GM12878 (cell line): Measurements from ENCODE around the gene PM20D2. TPM values are rescaled to one million over a fixed set of nuclear protein-coding genes. Genes with fewer than 3 reads are reported as not detected.

Experiments
- ATAC-seq: fragments of 200-7000 bp; cut with Tn5 transposase; 3 replicates; pipeline ENCODE4 v1.9.1; 2020; ENCODE audit warnings: mild to moderate bottlenecking, moderate library complexity
- BruUV-seq: library from RNA; stranded (reverse); fragments of 400-500 nt; replicated peaks from 2 replicates; lab custom pipeline; 2021; lab: Mats Ljungman, UMichigan
- CTCF ChIA-PET: fragments of 300-600 bp; sonication (Branson Sonifier 250); formaldehyde crosslinking; extraction: SDS; loops from one replicate; lab custom pipeline; 2021; ENCODE audit warnings: inconsistent platforms; lab: Yijun Ruan, JAX
- POLR2A ChIA-PET: fragments of 350-600 bp; formaldehyde crosslinking; extraction: SDS; loops from one replicate; lab custom pipeline; 2021; ENCODE audit warnings: inconsistent platforms; lab: Charles Lee
- RAD21 ChIA-PET: fragments of 300-600 bp; sonication (Branson Sonifier 250); formaldehyde crosslinking; loops from one replicate; lab custom pipeline; 2023; ENCODE audit warnings: antibody characterized with exemption; ENCODE audit not compliant: unreplicated experiment; lab: Charles Lee
- SMC1A ChIA-PET: fragments of 300-600 bp; sonication (Branson Sonifier 250); formaldehyde crosslinking; loops from one replicate; lab custom pipeline; 2023; ENCODE audit not compliant: unreplicated experiment, uncharacterized antibody; lab: Charles Lee
- DNase-seq: peaks from one replicate; pipeline ENCODE4 v3.0.0-alpha.2; 2011; ENCODE audit warnings: low read depth, low spot score
- FAIRE-seq: peaks from 3 replicates; lab custom pipeline; 2011; peaks lifted over from hg19 to GRCh38; lab: Jason Lieb, UNC
- H2AFZ ChIP-seq: 2 replicates; pipeline ENCODE4 v1.6.0; 2011; ENCODE audit warnings: low read depth, low read length, control low read depth; ENCODE audit not compliant: control insufficient read depth
- H3K27ac ChIP-seq: 2 replicates; pipeline ENCODE4 v1.5.1; 2011; ENCODE audit warnings: control low read depth; ENCODE audit not compliant: control insufficient read depth, insufficient read depth
- H3K27me3 ChIP-seq, 2 experiments: replicated peaks in 1 of 2; 2 replicates each; pipeline versions ENCODE4 v1.6.0 to v1.6.1; 2011; ENCODE audit warnings: low read length in 1 of 2; ENCODE audit not compliant: control insufficient read depth in 2 of 2, insufficient read depth in 2 of 2
- H3K36me3 ChIP-seq, 2 experiments: 2 replicates each; pipeline ENCODE4 v1.5.1; 2011; ENCODE audit warnings: low read length in 1 of 2; ENCODE audit not compliant: control insufficient read depth in 2 of 2, insufficient read depth in 2 of 2
- H3K4me1 ChIP-seq: 2 replicates; pipeline ENCODE4 v1.6.1; 2011; ENCODE audit warnings: mild to moderate bottlenecking, low read length, moderate library complexity, mixed read lengths; ENCODE audit not compliant: control insufficient read depth, insufficient read depth
- H3K4me2 ChIP-seq: 2 replicates; pipeline ENCODE4 v1.6.0; 2011; ENCODE audit warnings: control low read depth; ENCODE audit not compliant: control insufficient read depth, insufficient read depth
- H3K4me3 ChIP-seq: fragments of 200-600 bp; sonication (generic); 2 replicates; pipeline ENCODE4 v1.5.1; 2016
- H3K79me2 ChIP-seq: 2 replicates; pipeline ENCODE4 v1.6.0; 2011; ENCODE audit warnings: low read length; ENCODE audit not compliant: control insufficient read depth, insufficient read depth
- H3K9ac ChIP-seq: 2 replicates; pipeline ENCODE4 v1.8.0; 2011; ENCODE audit warnings: low read length, control low read depth, mixed read lengths; ENCODE audit not compliant: control insufficient read depth, insufficient read depth
- H3K9me3 ChIP-seq: replicated peaks from 3 replicates; pipeline ENCODE4 v1.5.1; 2011; ENCODE audit warnings: mild to moderate bottlenecking, low read length; ENCODE audit not compliant: control insufficient read depth, insufficient read depth
- H4K20me1 ChIP-seq: 2 replicates; pipeline ENCODE4 v1.6.0; 2011; ENCODE audit not compliant: control insufficient read depth, insufficient read depth
- ASH2L ChIP-seq: fragments of 300-600, 200-600 bp; sonication (generic); IDR thresholded peaks from 2 replicates; pipeline ENCODE4 v1.6.1; 2017; ENCODE audit warnings: low read depth, mild to moderate bottlenecking, borderline replicate concordance
- BCL11A ChIP-seq: IDR thresholded peaks from 2 replicates; pipeline ENCODE4 v1.6.1; 2011; ENCODE audit warnings: low read depth, low read length
- HSF1 ChIP-seq: fragments of 150-350 bp; IDR thresholded peaks from 2 replicates; pipeline ENCODE4 v1.6.1; 2014; ENCODE audit warnings: mild to moderate bottlenecking, low read depth, low read length
- MEF2A ChIP-seq: IDR thresholded peaks from 2 replicates; pipeline ENCODE4 v1.6.1; 2011; ENCODE audit warnings: low read depth, mild to moderate bottlenecking, low read length, moderate library complexity; ENCODE audit not compliant: insufficient read depth
- MTA2 ChIP-seq: fragments of 450-650 bp; IDR thresholded peaks from 2 replicates; pipeline ENCODE4 v1.6.1; 2016; ENCODE audit warnings: low read depth, mild to moderate bottlenecking, moderate library complexity
- PKNOX1 ChIP-seq: fragments of 450-650 bp; IDR thresholded peaks from 2 replicates; pipeline ENCODE4 v1.6.1; 2016; ENCODE audit warnings: mild to moderate bottlenecking
- POLR2AphosphoS5 ChIP-seq: IDR thresholded peaks from 2 replicates; pipeline ENCODE4 v1.6.1; 2011; ENCODE audit warnings: mild to moderate bottlenecking, low read length, inconsistent platforms
- REST ChIP-seq: IDR thresholded peaks from 2 replicates; pipeline ENCODE4 v1.6.1; 2012; ENCODE audit warnings: mild to moderate bottlenecking, low read depth, low read length
- SMC3 ChIP-seq: IDR thresholded peaks from 2 replicates; pipeline ENCODE4 v1.6.1; 2011; ENCODE audit warnings: low read length, improper control_type of control experiment, borderline replicate concordance
- TAF1 ChIP-seq: IDR thresholded peaks from 2 replicates; pipeline ENCODE4 v1.6.1; 2011; ENCODE audit warnings: mild to moderate bottlenecking, low read depth, low read length, borderline replicate concordance
- WGBS: methylation state at CpG from one replicate; pipeline ENCODE4 v1.1.6; 2016; ENCODE audit warnings: low lambda C conversion rate; ENCODE audit not compliant: insufficient replicate concordance, insufficient coverage; ENCODE audit errors: missing lambda C conversion rate; 5-methylcytosine and 5-hydroxymethylcytosine counted together
- in situ Hi-C: fragments of 300-500 bp; cut with MboI; formaldehyde crosslinking; loops from 9 replicates; pipeline ENCODE4 v1.14.3; 2018; ENCODE audit warnings: mixed read lengths
- intact Hi-C: fragments of 100-400 bp; cut with micrococcal nuclease; formaldehyde crosslinking; loops from one replicate; pipeline ENCODE4 v1.14.2; 2022; ENCODE audit not compliant: unreplicated experiment
- polyA plus RNA-seq, 11 experiments: library from polyadenylated mRNA; depleted of rRNA in 4 of 11; unstranded in 6 of 11; stranded (reverse) in 5 of 11; fragments of >200 nt; fragmentation: Nextera tagmentation in 4 of 11; fragmentation: Illumina TruSeq in 1 of 11; extraction: Ambion mirVana in 4 of 11; extraction: Trizol in 1 of 11; gene quantifications; 1 replicate in 1 of 11; 2 replicates in 10 of 11; pipeline versions ENCODE4 v1.2.1 to v1.2.3, GENCODE V29; 2011 to 2016; ENCODE audit warnings: inconsistent platforms in 2 of 11, missing spikeins in 2 of 11, low read depth in 1 of 11
- total RNA-seq, 4 experiments: library from RNA; depleted of rRNA in 3 of 4; stranded (reverse); fragments of >200 nt in 3 of 4; fragmentation: Illumina TruSeq in 1 of 4; extraction: Trizol in 1 of 4; gene quantifications; 2 replicates each; pipeline versions ENCODE4 v1.2.1 to v1.2.3, GENCODE V29; 2013 to 2021

PM20D2 gene
- total and polyA plus RNA-seq, 10 of the 15 experiments (the other 5 are each of a cell fraction or from before 2014, with no cell fraction given) = 7.8 to 23.6 (median 15.7) TPM

GRCh38 chr6:89162047-89162371 lies 16.2 kb downstream of the PM20D2 start:
- Histone ChIP-seq H2AFZ (no peak overlapping the region), H3K4me3 (no peak overlapping the region), H3K4me1 (no peaks in the 10 kb centered on the region), H3K9ac (no peak overlapping the region), H3K9me3 (no peaks in the 10 kb centered on the region), H3K4me2 (no peak overlapping the region)
- no TSS peak for BruUV-seq
- in situ Hi-C loops = no loop called here
- ATAC-seq (no peak), DNase-seq (no peak)
- intact Hi-C loops = no loop called here
- TF ChIP-seq ASH2L (no peak), PKNOX1 (no peak), REST (no peak), HSF1 (no peak), SMC3 (no peak), TAF1 (no peak), MTA2 (no peak), POLR2AphosphoS5 (no peak), BCL11A (no peak), MEF2A (no peak)
- TF ChIP-seq, all 136 proteins: peak for 0
- Histone ChIP-seq H3K79me2 (no peaks in the 10 kb centered on the region), H4K20me1 (no peaks in the 10 kb centered on the region), H3K27me3 (no peaks in the 10 kb centered on the region), H3K36me3 (peaks cover 0 to 6% of the 10 kb centered on the region in 2 experiments; a peak in 3 of 4 replicates), H3K27ac (no peak overlapping the region)
- CTCF ChIA-PET = no interaction called here
- RAD21 ChIA-PET = no interaction called here
- 55% methylated on average over 4 of the region's 4 CpGs for WGBS
- POLR2A ChIA-PET = no interaction called here
- SMC1A ChIA-PET = no interaction called here
- no peak for FAIRE-seq
